OCI-LY3 (cell line): ENCODE measurements around the gene PNLDC1.

Experiments
- EZH2phosphoT487 ChIP-seq: fragments of 200-600 bp; shearing (Covaris generic); IDR thresholded peaks from 2 replicates; pipeline ENCODE4 v1.6.1; 2018; ENCODE audit warnings: antibody characterized with exemption, mixed run types, low read depth
- TF ChIP-seq, protein P1 (sequence below): fragments of 200-600, 300-600 bp; sonication (generic); IDR thresholded peaks from 2 replicates; pipeline ENCODE4 v1.5.1; 2014; ENCODE audit warnings: antibody characterized with exemption, low read length, low read depth

GRCh38 chr6:159837511-159837910 is 37.4 kb downstream of the PNLDC1 start:
- no peak for TF ChIP-seq EZH2phosphoT487
- TF ChIP-seq, protein P1, sequence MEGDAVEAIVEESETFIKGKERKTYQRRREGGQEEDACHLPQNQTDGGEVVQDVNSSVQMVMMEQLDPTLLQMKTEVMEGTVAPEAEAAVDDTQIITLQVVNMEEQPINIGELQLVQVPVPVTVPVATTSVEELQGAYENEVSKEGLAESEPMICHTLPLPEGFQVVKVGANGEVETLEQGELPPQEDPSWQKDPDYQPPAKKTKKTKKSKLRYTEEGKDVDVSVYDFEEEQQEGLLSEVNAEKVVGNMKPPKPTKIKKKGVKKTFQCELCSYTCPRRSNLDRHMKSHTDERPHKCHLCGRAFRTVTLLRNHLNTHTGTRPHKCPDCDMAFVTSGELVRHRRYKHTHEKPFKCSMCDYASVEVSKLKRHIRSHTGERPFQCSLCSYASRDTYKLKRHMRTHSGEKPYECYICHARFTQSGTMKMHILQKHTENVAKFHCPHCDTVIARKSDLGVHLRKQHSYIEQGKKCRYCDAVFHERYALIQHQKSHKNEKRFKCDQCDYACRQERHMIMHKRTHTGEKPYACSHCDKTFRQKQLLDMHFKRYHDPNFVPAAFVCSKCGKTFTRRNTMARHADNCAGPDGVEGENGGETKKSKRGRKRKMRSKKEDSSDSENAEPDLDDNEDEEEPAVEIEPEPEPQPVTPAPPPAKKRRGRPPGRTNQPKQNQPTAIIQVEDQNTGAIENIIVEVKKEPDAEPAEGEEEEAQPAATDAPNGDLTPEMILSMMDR: no peak
